SU-DHL-6 (cell line): ENCODE results near the gene KLB.
"Not testable (repeated sequence)": the region's sequence is repeated elsewhere in the genome, so short reads cannot be mapped to it uniquely, and the experiment has no call there.

ENCODE experiments used
- H2AFZ ChIP-seq: fragments of 200-600 bp; sonication (generic); 2 replicates; pipeline ENCODE4 v1.6.1; 2014; ENCODE audit warnings: low read depth, mild to moderate bottlenecking, moderate library complexity, mixed read lengths, antibody characterized with exemption, low read length; ENCODE audit not compliant: severe bottlenecking
- H3F3A ChIP-seq: fragments of 200-600 bp; shearing (Covaris generic); 2 replicates; pipeline ENCODE4 v1.6.0; 2016; ENCODE audit warnings: antibody characterized with exemption, mild to moderate bottlenecking; ENCODE audit not compliant: insufficient read depth
- H3K27ac ChIP-seq: fragments of 200-600 bp; sonication (generic); 2 replicates; pipeline ENCODE4 v1.5.1; 2016; ENCODE audit warnings: low read depth, mild to moderate bottlenecking, low read length, moderate library complexity, mixed read lengths
- H3K27me3 ChIP-seq: fragments of 200-600 bp; sonication (generic), shearing (Covaris generic); 2 replicates; pipeline ENCODE4 v1.6.0; 2014; ENCODE audit warnings: mild to moderate bottlenecking, low read length
- H3K36me3 ChIP-seq: fragments of 200-600 bp; sonication (generic); 2 replicates; pipeline ENCODE4 v1.6.1; 2014; ENCODE audit warnings: mild to moderate bottlenecking, low read length, mixed read lengths
- H3K4me2 ChIP-seq: fragments of 300-600, 200-600 bp; shearing (Covaris generic), sonication (generic); 2 replicates; pipeline ENCODE4 v1.6.0; 2014; ENCODE audit warnings: low read length, low read depth, mild to moderate bottlenecking; ENCODE audit not compliant: poor library complexity, severe bottlenecking
- H3K4me3 ChIP-seq: fragments of 200-600 bp; sonication (generic); 2 replicates; pipeline ENCODE4 v1.5.1; 2014; ENCODE audit warnings: antibody characterized with exemption, low read length, mild to moderate bottlenecking, mixed read lengths; ENCODE audit not compliant: insufficient read depth, poor library complexity, severe bottlenecking
- H3K79me2 ChIP-seq: fragments of 200-600 bp; sonication (generic); 2 replicates; pipeline ENCODE4 v1.6.1; 2014; ENCODE audit warnings: mild to moderate bottlenecking, low read length, moderate library complexity; ENCODE audit not compliant: insufficient read depth
- H3K9ac ChIP-seq: fragments of 200-600 bp; sonication (generic); 2 replicates; pipeline ENCODE4 v1.7.0; 2014; ENCODE audit warnings: mild to moderate bottlenecking, low read length
- H3K9me2 ChIP-seq: fragments of 200-600 bp; sonication (generic); replicated peaks from 2 replicates; pipeline ENCODE4 v1.6.1; 2014; ENCODE audit warnings: low read length; ENCODE audit not compliant: insufficient read depth
- H3K9me3 ChIP-seq: fragments of 200-600 bp; sonication (generic); 2 replicates; pipeline ENCODE4 v1.6.1; 2014; ENCODE audit warnings: low read length, mixed read lengths; ENCODE audit not compliant: insufficient read depth
- H4K20me1 ChIP-seq: fragments of 200-600 bp; sonication (generic); 2 replicates; pipeline ENCODE4 v1.6.1; 2014; ENCODE audit warnings: low read depth, mild to moderate bottlenecking, antibody characterized with exemption, low read length, moderate library complexity, mixed read lengths
- EZH2phosphoT487 ChIP-seq: fragments of 200-600 bp; sonication (generic), shearing (Covaris generic); conservative IDR thresholded peaks from 2 replicates; pipeline ENCODE4 v1.6.1; 2018; ENCODE audit warnings: mild to moderate bottlenecking, antibody characterized with exemption, low read length, moderate library complexity, mixed read lengths
- TF ChIP-seq, protein P1 (sequence below): fragments of 200-600 bp; sonication (generic); IDR thresholded peaks from one replicate; pipeline ENCODE4 v1.5.1; 2017; ENCODE audit warnings: antibody characterized with exemption, mild to moderate bottlenecking, low read length, moderate library complexity; ENCODE audit not compliant: insufficient read depth, poor library complexity, severe bottlenecking

Gene KLB

DNA sequence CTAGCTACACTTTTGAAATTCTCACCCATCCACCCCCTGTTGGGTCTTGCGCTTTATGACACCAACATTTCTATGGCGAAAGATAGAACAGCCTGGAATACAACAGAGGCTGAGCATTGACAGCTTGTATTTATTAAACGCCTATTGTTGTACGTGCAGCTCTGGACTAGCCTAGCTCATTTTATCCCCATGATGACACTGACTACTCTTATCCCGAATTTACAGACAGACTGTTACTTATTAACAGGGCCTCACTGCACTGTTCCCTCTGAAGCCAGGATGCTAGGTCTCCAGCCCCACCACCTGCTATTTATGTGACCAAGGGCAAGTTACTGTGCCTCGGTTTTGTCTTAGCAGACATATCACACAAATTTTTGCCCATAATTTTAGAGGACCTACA lies 39.6 kb upstream of the KLB start:
- no peak overlapping the region for H3K4me2 ChIP-seq
- H2AFZ ChIP-seq: no peak overlapping the region
- no peaks in the 10 kb centered on the region for H3K27me3 ChIP-seq
- H3K79me2 ChIP-seq: peaks cover 38% of the 10 kb centered on the region
- H3K4me3 ChIP-seq: no peak overlapping the region
- no peak overlapping the region for H3K9ac ChIP-seq
- H3F3A ChIP-seq: peaks cover 41% of the 10 kb centered on the region
- TF ChIP-seq, protein P1, sequence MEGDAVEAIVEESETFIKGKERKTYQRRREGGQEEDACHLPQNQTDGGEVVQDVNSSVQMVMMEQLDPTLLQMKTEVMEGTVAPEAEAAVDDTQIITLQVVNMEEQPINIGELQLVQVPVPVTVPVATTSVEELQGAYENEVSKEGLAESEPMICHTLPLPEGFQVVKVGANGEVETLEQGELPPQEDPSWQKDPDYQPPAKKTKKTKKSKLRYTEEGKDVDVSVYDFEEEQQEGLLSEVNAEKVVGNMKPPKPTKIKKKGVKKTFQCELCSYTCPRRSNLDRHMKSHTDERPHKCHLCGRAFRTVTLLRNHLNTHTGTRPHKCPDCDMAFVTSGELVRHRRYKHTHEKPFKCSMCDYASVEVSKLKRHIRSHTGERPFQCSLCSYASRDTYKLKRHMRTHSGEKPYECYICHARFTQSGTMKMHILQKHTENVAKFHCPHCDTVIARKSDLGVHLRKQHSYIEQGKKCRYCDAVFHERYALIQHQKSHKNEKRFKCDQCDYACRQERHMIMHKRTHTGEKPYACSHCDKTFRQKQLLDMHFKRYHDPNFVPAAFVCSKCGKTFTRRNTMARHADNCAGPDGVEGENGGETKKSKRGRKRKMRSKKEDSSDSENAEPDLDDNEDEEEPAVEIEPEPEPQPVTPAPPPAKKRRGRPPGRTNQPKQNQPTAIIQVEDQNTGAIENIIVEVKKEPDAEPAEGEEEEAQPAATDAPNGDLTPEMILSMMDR: no peak
- no peak for TF ChIP-seq EZH2phosphoT487
- H3K9me3 ChIP-seq: peaks cover 11% of the 10 kb centered on the region; the same call in 1 of the 2 replicates
- H4K20me1 ChIP-seq: no peaks in the 10 kb centered on the region; the same call in 1 of the 2 replicates
- H3K27ac ChIP-seq: no peak overlapping the region
- H3K36me3 ChIP-seq: no peaks in the 10 kb centered on the region
- no peaks in the 10 kb centered on the region for H3K9me2 ChIP-seq

DNA sequence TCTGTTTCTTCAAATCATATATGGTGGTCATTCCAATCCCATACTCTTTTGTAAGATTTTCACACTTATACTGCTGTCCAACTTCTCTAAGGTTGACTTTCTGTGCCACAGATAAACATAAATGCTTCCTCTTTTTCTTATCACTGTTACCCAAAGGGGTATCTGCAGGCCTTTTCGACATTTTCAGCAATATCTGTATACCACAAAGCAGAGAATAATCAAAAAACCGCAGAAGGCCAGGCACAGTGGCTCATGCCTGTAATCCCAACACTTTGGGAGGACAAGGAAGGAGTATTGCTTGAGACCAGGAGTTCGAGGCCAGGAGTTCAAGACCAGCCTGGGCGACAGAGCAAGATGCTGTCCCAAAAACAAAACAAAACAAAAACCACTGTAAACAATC lies 37.4 kb upstream of the KLB start:
- Histone ChIP-seq H3F3A (peaks cover 22% of the 10 kb centered on the region), H3K9me2 (no peaks in the 10 kb centered on the region), H3K27ac (no peak overlapping the region), H3K79me2 (peaks cover 16% of the 10 kb centered on the region), H3K27me3 (no peaks in the 10 kb centered on the region), H3K4me3 (no peak overlapping the region), H4K20me1 (no peaks in the 10 kb centered on the region; the same call in 1 of the 2 replicates), H3K36me3 (no peaks in the 10 kb centered on the region), H3K9ac (no peak overlapping the region), H3K9me3 (peaks cover 14% of the 10 kb centered on the region; the same call in 1 of the 2 replicates), H2AFZ (no peak overlapping the region), H3K4me2 (no peak overlapping the region)
- TF ChIP-seq, protein P1: no peak
- TF ChIP-seq EZH2phosphoT487: no peak

DNA sequence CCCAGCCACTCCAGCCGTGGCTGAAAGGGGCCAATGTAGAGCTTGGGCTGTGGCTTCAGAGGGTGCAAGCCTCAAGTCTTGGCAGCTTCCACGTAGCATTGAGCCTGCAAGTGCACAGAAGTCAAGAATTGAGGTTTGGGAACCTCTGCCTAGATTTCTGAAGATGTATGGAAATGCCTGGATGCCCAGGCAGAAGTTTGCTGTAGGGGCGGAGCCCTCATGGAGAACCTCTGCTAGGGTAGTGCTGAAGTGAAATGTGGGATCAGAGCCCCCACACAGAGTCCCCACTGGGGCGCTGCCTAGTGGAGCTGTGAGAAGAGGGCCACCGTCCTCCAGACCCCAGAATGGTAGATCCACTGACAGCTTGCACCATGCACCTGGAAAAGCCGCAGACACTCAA lies 35.5 kb upstream of the KLB start:
- not testable (repeated sequence) for H3K4me2 ChIP-seq, H3K36me3 ChIP-seq, H3K9me2 ChIP-seq, H3K4me3 ChIP-seq, H3K9ac ChIP-seq, H3K27me3 ChIP-seq, H3K27ac ChIP-seq, H3K79me2 ChIP-seq, H2AFZ ChIP-seq, H4K20me1 ChIP-seq
- H3K9me3 ChIP-seq: peaks cover 14% of the 10 kb centered on the region; the same call in 1 of the 2 replicates
- H3F3A ChIP-seq: peaks cover 15% of the 10 kb centered on the region

DNA sequence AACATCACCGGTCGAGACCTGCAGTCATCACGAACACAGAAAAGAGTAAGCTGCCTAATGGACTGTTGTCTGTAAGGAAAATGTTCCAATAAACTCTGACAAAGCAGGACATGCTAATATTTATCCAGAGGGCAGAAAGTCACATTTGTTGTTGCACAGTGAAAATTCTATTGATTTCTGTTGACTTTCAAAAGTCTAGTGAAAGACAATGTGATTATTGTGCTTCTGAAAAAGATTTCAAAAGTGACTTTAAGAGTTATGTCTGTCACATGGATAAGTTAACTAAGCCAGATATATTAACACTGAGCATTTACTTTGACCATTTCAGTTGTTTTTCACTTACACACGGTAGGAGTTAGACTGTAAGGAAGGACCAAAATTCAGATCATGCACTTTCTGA lies 31.3 kb upstream of the KLB start:
- Histone ChIP-seq H3K9ac (no peak overlapping the region), H3K4me3 (no peak overlapping the region), H4K20me1 (no peaks in the 10 kb centered on the region), H3K27ac (no peak overlapping the region), H3K27me3 (no peaks in the 10 kb centered on the region), H3K36me3 (no peaks in the 10 kb centered on the region), H3F3A (no peaks in the 10 kb centered on the region), H3K4me2 (no peak overlapping the region), H2AFZ (no peak overlapping the region), H3K9me2 (no peaks in the 10 kb centered on the region; the same call in 1 of the 2 replicates), H3K9me3 (peaks cover 14% of the 10 kb centered on the region; the same call in 1 of the 2 replicates), H3K79me2 (no peaks in the 10 kb centered on the region)
- TF ChIP-seq, protein P1: no peak
- TF ChIP-seq EZH2phosphoT487: no peak
